Measurements from ENCODE around the gene R3HDM2. TPM values are rescaled to one million over a fixed set of nuclear protein-coding genes. Genes with fewer than 3 reads are reported as not detected.

The R3HDM2 gene
- total RNA-seq, 3 donors from 2014 or later, result 21.9 to 25.2 (median 22.3) TPM

- H3K36me3 Mint-ChIP-seq (ENCODE audit: insufficient read depth), result peaks cover 38% of the 10 kb centered on the region
- peak; percentile 73 to 82 for ATAC-seq
- H3K4me3 Mint-ChIP-seq, result no peak overlapping the region
- no peak for DNase-seq
- no peaks in the 10 kb centered on the region for H3K27me3 Mint-ChIP-seq (ENCODE audit: low read depth)
- H3K4me1 Mint-ChIP-seq (ENCODE audit: low read depth), result peaks cover 4% of the 10 kb centered on the region
- H3K9me3 Mint-ChIP-seq, result no peaks in the 10 kb centered on the region
Measured at GRCh38 chr12:57268264-57268663, 162.6 kb downstream of the R3HDM2 start.

- H3K36me3 Mint-ChIP-seq (ENCODE audit: insufficient read depth), result peaks cover 39% of the 10 kb centered on the region
- H3K9me3 Mint-ChIP-seq, result no peaks in the 10 kb centered on the region
- H3K4me1 Mint-ChIP-seq (ENCODE audit: low read depth), result peaks cover 4% of the 10 kb centered on the region
- no peaks in the 10 kb centered on the region for H3K27me3 Mint-ChIP-seq (ENCODE audit: low read depth)
- ATAC-seq (no peak), DNase-seq (no peak)
- H3K4me3 Mint-ChIP-seq, result no peak overlapping the region
Measured at GRCh38 chr12:57266681-57267080, 164.2 kb downstream of the R3HDM2 start.

GRCh38 chr12:57263096-57263495 lies 167.7 kb downstream of the R3HDM2 start:
- Mint-ChIP-seq H3K36me3 (ENCODE audit: insufficient read depth) (peaks cover 42% of the 10 kb centered on the region), H3K4me3 (no peak overlapping the region), H3K9me3 (no peaks in the 10 kb centered on the region), H3K27me3 (ENCODE audit: low read depth) (no peaks in the 10 kb centered on the region), H3K4me1 (ENCODE audit: low read depth) (peaks cover 3% of the 10 kb centered on the region)
- ATAC-seq, result no peak
- DNase-seq, result no peak

- Mint-ChIP-seq H3K4me3 (no peak overlapping the region), H3K9me3 (no peaks in the 10 kb centered on the region)
Measured at GRCh38 chr12:57262126-57262822, 168.6 kb downstream of the R3HDM2 start.

GRCh38 chr12:57261428-57261865 lies 169.4 kb downstream of the R3HDM2 start:
- DNase-seq (no peak), ATAC-seq (no peak)
- Mint-ChIP-seq H3K36me3 (ENCODE audit: insufficient read depth) (peaks cover 42% of the 10 kb centered on the region), H3K27me3 (ENCODE audit: low read depth) (no peaks in the 10 kb centered on the region), H3K4me3 (no peak overlapping the region), H3K9me3 (no peaks in the 10 kb centered on the region), H3K4me1 (ENCODE audit: low read depth) (no peaks in the 10 kb centered on the region)

More at GRCh38 chr12:57262126-57262822, 168.6 kb downstream of the R3HDM2 start:
- DNase-seq (no peak), ATAC-seq (no peak)
- H3K4me1 Mint-ChIP-seq (ENCODE audit: low read depth), result no peaks in the 10 kb centered on the region
- peaks cover 40% of the 10 kb centered on the region for H3K36me3 Mint-ChIP-seq (ENCODE audit: insufficient read depth)
- no peaks in the 10 kb centered on the region for H3K27me3 Mint-ChIP-seq (ENCODE audit: low read depth)

- H3K36me3 Mint-ChIP-seq (ENCODE audit: insufficient read depth), result peaks cover 48% of the 10 kb centered on the region
- H3K27me3 Mint-ChIP-seq (ENCODE audit: low read depth), result no peaks in the 10 kb centered on the region
- no peaks in the 10 kb centered on the region for H3K4me1 Mint-ChIP-seq (ENCODE audit: low read depth)
- no peak for ATAC-seq
- no peak overlapping the region for H3K4me3 Mint-ChIP-seq
- H3K9me3 Mint-ChIP-seq, result no peaks in the 10 kb centered on the region
- no peak for DNase-seq
Measured at GRCh38 chr12:57260366-57260765, 170.5 kb downstream of the R3HDM2 start.

GRCh38 chr12:57258977-57259970 lies 171.6 kb downstream of the R3HDM2 start:
- H3K4me3 Mint-ChIP-seq, result no peak overlapping the region
- no peaks in the 10 kb centered on the region for H3K4me1 Mint-ChIP-seq (ENCODE audit: low read depth)
- no peaks in the 10 kb centered on the region for H3K9me3 Mint-ChIP-seq
- DNase-seq (no peak), ATAC-seq (no peak)
- H3K36me3 Mint-ChIP-seq (ENCODE audit: insufficient read depth), result peaks cover 46% of the 10 kb centered on the region
- H3K27me3 Mint-ChIP-seq (ENCODE audit: low read depth), result no peaks in the 10 kb centered on the region

- Mint-ChIP-seq H3K4me3 (no peak overlapping the region), H3K4me1 (ENCODE audit: low read depth) (no peaks in the 10 kb centered on the region), H3K27me3 (ENCODE audit: low read depth) (no peaks in the 10 kb centered on the region), H3K9me3 (no peaks in the 10 kb centered on the region), H3K36me3 (ENCODE audit: insufficient read depth) (peaks cover 34% of the 10 kb centered on the region)
- ATAC-seq, result no peak
- no peak for DNase-seq
Measured at GRCh38 chr12:57255916-57256315, 174.9 kb downstream of the R3HDM2 start.

- H3K4me1 Mint-ChIP-seq (ENCODE audit: low read depth), result no peaks in the 10 kb centered on the region
- ATAC-seq, result no peak
- H3K9me3 Mint-ChIP-seq, result no peaks in the 10 kb centered on the region
- H3K4me3 Mint-ChIP-seq, result no peak overlapping the region
- no peaks in the 10 kb centered on the region for H3K27me3 Mint-ChIP-seq (ENCODE audit: low read depth)
- peaks cover 27% of the 10 kb centered on the region for H3K36me3 Mint-ChIP-seq (ENCODE audit: insufficient read depth)
- no peak for DNase-seq
Measured at GRCh38 chr12:57254506-57255280, 176.2 kb downstream of the R3HDM2 start.

- ATAC-seq (no peak), DNase-seq (no peak)
- Mint-ChIP-seq H3K27me3 (ENCODE audit: low read depth) (no peaks in the 10 kb centered on the region), H3K4me1 (ENCODE audit: low read depth) (no peaks in the 10 kb centered on the region), H3K4me3 (no peak within 1 kb of the TSS), H3K36me3 (ENCODE audit: insufficient read depth) (peaks cover 13% of the 10 kb centered on the region), H3K9me3 (no peaks in the 10 kb centered on the region)
Measured at GRCh38 chr12:57250956-57251355, 179.9 kb downstream of the R3HDM2 start, which contains the start of gene STAC3. STAC3 (minus strand) TSS chr12:57251187; CDS start chr12:57249636, 1,551 bp downstream.

- no peak for ATAC-seq
- DNase-seq, result no peak
- Mint-ChIP-seq H3K27me3 (ENCODE audit: low read depth) (no peaks in the 10 kb centered on the region), H3K36me3 (ENCODE audit: insufficient read depth) (peaks cover 12% of the 10 kb centered on the region), H3K9me3 (no peaks in the 10 kb centered on the region), H3K4me1 (ENCODE audit: low read depth) (no peaks in the 10 kb centered on the region), H3K4me3 (no peak overlapping the region)
Measured at GRCh38 chr12:57250541-57250940, 180.3 kb downstream of the R3HDM2 start.

GRCh38 chr12:57248934-57249742 lies 181.7 kb downstream of the R3HDM2 start:
- no peaks in the 10 kb centered on the region for H3K9me3 Mint-ChIP-seq
- H3K4me3 Mint-ChIP-seq, result no peak overlapping the region
- H3K36me3 Mint-ChIP-seq (ENCODE audit: insufficient read depth), result peaks cover 8% of the 10 kb centered on the region
- ATAC-seq (no peak), DNase-seq (no peak)
- peaks cover 2% of the 10 kb centered on the region for H3K4me1 Mint-ChIP-seq (ENCODE audit: low read depth)
- H3K27me3 Mint-ChIP-seq (ENCODE audit: low read depth), result peaks cover 3% of the 10 kb centered on the region

GRCh38 chr12:57247041-57247440 lies 183.8 kb downstream of the R3HDM2 start:
- Mint-ChIP-seq H3K9me3 (no peaks in the 10 kb centered on the region), H3K36me3 (ENCODE audit: insufficient read depth) (peaks cover 5% of the 10 kb centered on the region), H3K27me3 (ENCODE audit: low read depth) (peaks cover 18% of the 10 kb centered on the region), H3K4me1 (ENCODE audit: low read depth) (peaks cover 18% of the 10 kb centered on the region), H3K4me3 (no peak overlapping the region)
- DNase-seq, result no peak
- no peak for ATAC-seq

Measured in activated T-cell treated with anti-CD3 and anti-CD28 coated beads, Interleukin-2, amount 50 U/mL, for 4 hours (primary cell).